ENCODE measurements around the gene CRAMP1. TPM values are rescaled to one million over a fixed set of nuclear protein-coding genes. Genes with fewer than 3 reads are reported as not detected.

Gene CRAMP1
- total and polyA plus RNA-seq, 7 donors: 2.4 to 24.6 (median 6.4) TPM

- H3K4me1 ChIP-seq: peaks cover 0 to 43% (median 33%) of the 10 kb centered on the region in 4 donors
- DNase-seq: no peak
- WGBS, 2 donors: 1% methylated on average over 62 of the region's 62 CpGs
- peaks cover 0 to 10% (median 0%) of the 10 kb centered on the region in 4 donors for H3K36me3 ChIP-seq
- intact Hi-C loops (cut with DNase I): loop anchor here (1.0 to 5.0 kb wide), 4 partner anchors 28 to 289 kb away; partner anchors contain the start of genes CRAMP1, EME2, IFT140 and JPT2
- TF ChIP-seq EP300 (IDR thresholded peaks at IDR 0.05): no peak
- H3K9me3 ChIP-seq: no peaks in the 10 kb centered on the region
- peak overlapping the region; percentile 84 to 89 (median 87) for H3K4me3 ChIP-seq
- no peaks in the 10 kb centered on the region for H3K27me3 ChIP-seq
- H3K27ac ChIP-seq: peak overlapping the region; percentile 86 to 97 (median 94)
These were observed 94.4 kb downstream of the CRAMP1 start for GRCh38 chr16:1706386-1707192.

DNA sequence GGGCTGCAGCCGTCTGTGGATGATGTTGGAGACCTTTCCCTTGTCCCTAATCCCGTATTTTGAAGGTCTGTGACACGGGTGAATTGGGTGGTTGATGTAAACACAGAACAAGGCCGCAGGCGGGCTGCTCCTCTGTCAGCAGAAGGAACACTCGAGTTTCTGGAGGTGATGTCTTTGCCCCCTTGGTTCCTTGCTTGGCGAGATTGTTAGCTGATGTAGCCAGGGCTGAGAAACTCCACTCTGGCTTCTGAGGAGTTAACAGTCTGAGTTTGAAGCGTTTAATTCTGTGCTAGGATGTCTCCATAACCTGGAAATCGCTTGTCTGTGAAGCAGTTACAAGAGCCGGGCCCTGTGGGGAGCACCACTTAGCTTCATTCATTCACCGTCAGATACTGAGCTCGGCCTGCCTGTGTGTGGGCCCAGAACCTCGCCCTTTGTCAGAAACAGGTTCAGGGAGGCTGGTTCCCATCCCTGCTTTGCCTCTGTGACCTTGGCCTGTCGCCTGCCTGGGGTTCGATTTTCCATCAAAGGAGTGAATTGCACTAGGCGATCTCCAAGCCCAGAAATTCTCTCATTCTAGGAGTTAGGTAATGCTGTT lies 95.1 kb downstream of the CRAMP1 start:
- TF ChIP-seq CTCF (IDR thresholded peaks at IDR 0.05) (no peak), POLR2AphosphoS5 (IDR thresholded peaks at IDR 0.05) (no peak), EP300 (IDR thresholded peaks at IDR 0.05) (no peak), POLR2A (IDR thresholded peaks at IDR 0.05) (no peak)
- intact Hi-C loops (cut with DNase I): loop anchor here (1.0 to 5.0 kb wide), 4 partner anchors 29 to 290 kb away; partner anchors contain the start of genes CRAMP1, EME2, IFT140 and JPT2
- Histone ChIP-seq H3K27ac (peak overlapping the region; percentile 86 to 97 (median 94)), H3K9me3 (no peaks in the 10 kb centered on the region), H3K36me3 (peaks cover 0 to 5% (median 0%) of the 10 kb centered on the region in 4 donors), H3K4me3 (peak overlapping the region; percentile 84 to 89 (median 87)), H3K27me3 (no peaks in the 10 kb centered on the region), H3K4me1 (peaks cover 0 to 43% (median 33%) of the 10 kb centered on the region in 4 donors)
- WGBS, 2 donors: 12 to 21% methylated on average over 16 of the region's 16 CpGs
- DNase-seq: no peak

DNA sequence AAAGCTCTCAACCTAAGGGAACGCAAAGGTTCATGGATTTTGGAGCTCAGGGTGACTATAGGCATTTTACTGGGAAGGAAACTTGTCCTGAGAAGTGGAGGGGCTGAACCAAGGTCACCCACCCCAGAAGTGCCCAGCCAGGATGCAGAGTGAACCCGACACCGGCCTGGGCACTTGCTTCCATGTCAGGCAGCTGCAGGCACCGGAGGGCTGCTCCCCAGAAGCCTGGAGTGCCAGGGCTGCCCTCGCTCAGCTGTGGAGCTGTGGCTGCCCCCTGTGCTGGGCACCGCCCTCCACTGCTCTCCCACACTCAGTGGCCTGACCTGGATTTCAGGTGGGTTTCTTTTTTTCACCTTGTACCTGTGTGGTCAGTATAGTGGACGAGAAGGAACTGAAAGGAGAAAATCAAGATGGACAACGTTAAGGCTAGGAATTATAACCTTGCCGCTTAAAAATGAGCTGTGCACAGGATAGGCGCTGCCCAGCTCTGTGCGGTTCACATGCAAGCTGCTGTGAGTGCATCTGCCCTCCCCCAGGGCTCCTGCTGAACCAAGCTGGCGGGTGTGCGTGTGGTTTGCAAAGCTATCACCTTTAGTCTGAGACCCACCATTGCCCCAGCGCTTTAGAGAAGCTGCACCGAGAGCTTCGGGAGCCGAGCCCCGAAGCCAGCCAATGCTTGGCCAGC lies 96.1 kb downstream of the CRAMP1 start:
- no peaks in the 10 kb centered on the region for H3K27me3 ChIP-seq
- no peak for TF ChIP-seq EP300 (IDR thresholded peaks at IDR 0.05)
- no peak for TF ChIP-seq CTCF (IDR thresholded peaks at IDR 0.05)
- no peak for TF ChIP-seq POLR2AphosphoS5 (IDR thresholded peaks at IDR 0.05)
- TF ChIP-seq POLR2A (IDR thresholded peaks at IDR 0.05): no peak
- intact Hi-C loops (cut with DNase I): loop anchor here (5.0 kb wide), 2 partner anchors 64 to 291 kb away; partner anchors contain the start of genes EME2, MRPS34 and NME3
- H3K9me3 ChIP-seq: no peaks in the 10 kb centered on the region
- H3K4me1 ChIP-seq: peaks cover 0 to 47% (median 37%) of the 10 kb centered on the region in 4 donors
- peak overlapping the region in 3 of 4 donors; percentile 86 to 97 (median 91) for H3K27ac ChIP-seq
- no peaks in the 10 kb centered on the region for H3K36me3 ChIP-seq
- no peak for DNase-seq
- WGBS, 2 donors: 91 to 94% methylated on average over 18 of the region's 18 CpGs
- H3K4me3 ChIP-seq: peak overlapping the region in 1 of 4 donors; percentile 88

GRCh38 chr16:1708768-1709180 lies 96.6 kb downstream of the CRAMP1 start:
- H3K27ac ChIP-seq: no peak overlapping the region
- H3K27me3 ChIP-seq: no peaks in the 10 kb centered on the region
- intact Hi-C loops (cut with DNase I): loop anchor here (5.0 kb wide), 2 partner anchors 64 to 291 kb away; partner anchors contain the start of genes EME2, MRPS34 and NME3
- DNase-seq: no peak
- H3K9me3 ChIP-seq: no peaks in the 10 kb centered on the region
- no peak overlapping the region for H3K4me3 ChIP-seq
- TF ChIP-seq POLR2A (IDR thresholded peaks at IDR 0.05): no peak
- no peak for TF ChIP-seq CTCF (IDR thresholded peaks at IDR 0.05)
- no peak for TF ChIP-seq POLR2AphosphoS5 (IDR thresholded peaks at IDR 0.05)
- TF ChIP-seq EP300 (IDR thresholded peaks at IDR 0.05): no peak
- H3K36me3 ChIP-seq: no peaks in the 10 kb centered on the region
- H3K4me1 ChIP-seq: peaks cover 0 to 52% (median 40%) of the 10 kb centered on the region in 4 donors
- WGBS, 2 donors: 89 to 92% methylated on average over 13 of the region's 13 CpGs

Measured in sigmoid colon (tissue), 7 donors.